DMS153 treated with DMSO at 0.1 percent for 48 hours (cell line): ENCODE data around the gene ARSB.
"Not testable (repeated sequence)": the region's sequence is repeated elsewhere in the genome, so short reads cannot be mapped to it uniquely, and the experiment has no call there.

Experiments
- DNase-seq: peaks from one replicate; lab custom pipeline; 2025; ENCODE audit not compliant: unreplicated experiment; lab: John Stamatoyannopoulos, UW

Gene ARSB

GRCh38 chr5:78958672-78959445 is 26.3 kb downstream of the ARSB start:
- DNase-seq: no peak

DNA sequence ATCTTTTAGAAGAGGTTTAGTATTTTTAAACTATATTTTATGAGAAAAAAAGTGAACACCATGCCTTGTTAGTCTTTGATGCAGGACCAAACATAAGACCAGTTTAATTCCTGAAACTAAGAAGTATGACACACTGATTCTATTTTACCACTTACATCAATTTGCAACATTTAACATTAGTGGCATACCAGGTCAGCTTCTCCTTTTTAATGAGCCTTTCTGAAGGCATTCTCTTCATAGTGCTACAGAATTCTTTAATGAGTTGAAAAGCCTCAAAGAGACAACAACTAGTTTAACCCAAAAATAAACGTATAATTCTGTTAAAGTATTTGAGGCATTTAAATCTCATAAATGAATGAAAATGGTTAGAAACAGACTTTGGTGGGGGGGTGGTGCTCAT is 28.2 kb downstream of the ARSB start:
- no peak for DNase-seq

GRCh38 chr5:78953092-78953800 is 31.9 kb downstream of the ARSB start:
- no peak for DNase-seq

DNA sequence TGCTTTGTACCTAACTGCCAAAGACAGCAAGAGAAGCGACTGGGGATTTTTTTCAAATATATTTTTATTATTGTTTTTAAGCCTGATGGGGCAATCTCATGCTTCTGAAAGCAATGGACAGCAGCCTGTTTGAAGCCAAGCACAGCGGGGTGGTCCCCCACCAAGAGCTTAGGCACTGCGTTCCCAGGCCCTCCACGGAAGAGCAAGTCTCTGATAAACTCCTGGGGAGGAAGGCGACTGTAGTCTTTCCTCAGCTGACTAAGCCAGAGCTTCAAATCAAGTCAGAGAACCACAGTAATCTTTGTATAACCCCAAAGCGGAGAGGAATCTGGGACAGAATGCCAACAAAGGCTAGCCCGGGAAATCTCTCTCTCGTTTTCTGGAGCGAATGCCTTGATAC is 54.4 kb downstream of the ARSB start:
- DNase-seq: no peak

- DNase-seq: no peak
These were observed 55.3 kb downstream of the ARSB start for GRCh38 chr5:78929833-78930232.

DNA sequence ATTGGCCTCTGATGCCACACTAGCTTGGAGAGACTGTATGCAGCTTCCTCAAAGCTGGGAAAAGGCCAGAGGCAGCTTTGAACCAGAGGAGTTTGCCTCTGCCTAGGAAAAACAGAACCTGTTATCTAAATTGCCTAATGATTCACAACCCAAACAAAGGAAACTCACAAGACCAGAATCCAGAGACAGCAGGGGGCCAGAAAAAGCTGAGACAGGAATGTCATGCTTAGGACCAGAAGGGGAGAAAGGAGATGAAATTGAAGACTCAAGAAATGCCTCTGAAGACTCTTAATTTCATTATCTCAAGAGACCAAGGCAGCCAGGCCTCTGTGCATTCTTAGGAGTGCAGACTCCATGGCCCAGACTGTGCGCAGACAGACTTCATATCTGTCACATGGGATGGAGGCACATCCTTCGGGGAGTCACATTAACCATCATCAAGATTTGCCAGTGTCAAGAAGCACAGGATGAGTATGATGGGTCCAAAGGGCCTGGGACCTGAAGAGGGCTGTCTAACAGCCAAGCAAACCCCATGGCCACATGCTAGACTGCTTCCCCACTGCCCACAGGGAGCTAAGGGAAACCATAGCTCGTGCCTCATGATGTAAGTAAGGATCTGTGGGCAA is 57.3 kb downstream of the ARSB start:
- no peak for DNase-seq

- DNase-seq: no peak
These were observed 58.9 kb downstream of the ARSB start for GRCh38 chr5:78926252-78926651.

- DNase-seq: no peak
These were observed 59.8 kb downstream of the ARSB start for GRCh38 chr5:78925129-78925876.

DNA sequence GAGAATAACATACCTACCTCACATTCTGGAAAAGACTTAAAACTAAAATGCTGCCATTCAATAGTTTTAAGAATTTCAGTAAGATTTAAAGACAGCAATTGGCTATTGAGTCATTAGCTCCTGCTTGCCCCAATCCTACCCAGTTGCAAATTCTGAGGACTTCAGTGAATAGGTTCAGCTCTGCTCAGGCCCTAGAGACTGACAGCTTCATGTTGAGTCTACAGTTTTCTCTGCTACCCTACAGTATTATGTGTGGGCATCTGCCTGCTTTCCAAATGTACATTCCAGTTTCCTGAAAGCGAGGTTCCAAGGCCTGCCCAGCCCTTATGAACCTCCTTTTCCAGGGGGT is 61.5 kb downstream of the ARSB start:
- DNase-seq: no peak

GRCh38 chr5:78922879-78923621 is 62.1 kb downstream of the ARSB start:
- no peak for DNase-seq

GRCh38 chr5:78920604-78921003 is 64.5 kb downstream of the ARSB start:
- DNase-seq: no peak

DNA sequence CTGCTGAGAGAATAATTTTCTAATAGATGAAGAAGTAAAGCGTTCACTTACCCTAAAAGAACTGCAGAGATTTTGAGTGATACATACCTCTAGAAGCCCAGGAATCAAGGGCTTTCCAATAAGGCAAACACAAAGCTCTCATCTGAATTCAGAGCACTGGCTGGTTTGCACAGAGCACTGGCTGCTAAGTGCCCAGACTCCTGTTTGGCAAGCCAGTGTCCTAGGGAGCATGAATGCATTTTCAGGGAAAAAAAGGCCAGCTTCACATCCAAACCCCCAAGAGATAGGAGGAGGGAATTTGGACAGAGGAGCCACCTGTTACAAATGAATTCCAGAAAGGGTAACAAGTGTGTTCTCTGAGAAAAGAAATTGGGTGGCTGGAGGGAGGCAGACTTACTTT is 65.3 kb downstream of the ARSB start:
- DNase-seq: no peak

- DNase-seq: no peak
These were observed 69.1 kb downstream of the ARSB start for GRCh38 chr5:78916044-78916443.

DNA sequence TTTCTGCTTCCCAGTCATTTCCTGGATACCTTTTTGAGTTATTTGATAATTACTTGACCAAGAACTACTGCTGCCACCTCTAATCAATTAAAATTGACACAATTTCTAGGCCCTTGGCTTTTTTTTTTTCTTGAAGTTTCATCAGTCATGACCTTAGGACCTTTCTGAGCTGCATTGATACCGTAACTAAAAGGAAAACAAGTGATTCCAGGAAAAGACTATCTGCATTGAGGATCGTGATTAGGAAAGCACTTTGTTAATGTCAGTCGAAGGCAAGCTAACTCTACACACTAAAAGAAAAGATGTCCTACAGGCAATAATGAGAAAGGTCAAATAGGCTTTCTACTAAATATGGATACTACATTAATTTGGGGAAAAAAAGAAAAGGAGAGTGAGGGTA is 69.9 kb downstream of the ARSB start:
- no peak for DNase-seq

DNA sequence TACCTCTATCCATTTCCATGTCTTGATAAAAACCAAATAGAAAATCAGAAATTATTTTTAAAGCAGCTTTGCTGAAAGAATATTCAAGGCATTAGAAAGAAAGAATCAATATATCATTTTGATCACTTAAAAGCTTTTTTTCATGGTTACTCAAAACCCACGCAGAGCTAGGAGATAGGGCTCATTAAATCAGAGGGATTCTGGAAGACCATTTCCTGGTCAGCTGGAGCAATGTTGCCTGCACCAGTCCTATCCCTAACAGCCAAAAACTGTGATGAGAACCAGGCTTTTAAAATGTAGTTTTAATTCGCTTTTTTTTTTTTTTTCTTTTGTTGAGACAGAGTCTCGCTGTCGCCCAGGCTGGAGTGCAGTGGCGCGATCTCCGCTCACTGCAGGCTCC is 72.3 kb downstream of the ARSB start:
- no peak for DNase-seq

DNA sequence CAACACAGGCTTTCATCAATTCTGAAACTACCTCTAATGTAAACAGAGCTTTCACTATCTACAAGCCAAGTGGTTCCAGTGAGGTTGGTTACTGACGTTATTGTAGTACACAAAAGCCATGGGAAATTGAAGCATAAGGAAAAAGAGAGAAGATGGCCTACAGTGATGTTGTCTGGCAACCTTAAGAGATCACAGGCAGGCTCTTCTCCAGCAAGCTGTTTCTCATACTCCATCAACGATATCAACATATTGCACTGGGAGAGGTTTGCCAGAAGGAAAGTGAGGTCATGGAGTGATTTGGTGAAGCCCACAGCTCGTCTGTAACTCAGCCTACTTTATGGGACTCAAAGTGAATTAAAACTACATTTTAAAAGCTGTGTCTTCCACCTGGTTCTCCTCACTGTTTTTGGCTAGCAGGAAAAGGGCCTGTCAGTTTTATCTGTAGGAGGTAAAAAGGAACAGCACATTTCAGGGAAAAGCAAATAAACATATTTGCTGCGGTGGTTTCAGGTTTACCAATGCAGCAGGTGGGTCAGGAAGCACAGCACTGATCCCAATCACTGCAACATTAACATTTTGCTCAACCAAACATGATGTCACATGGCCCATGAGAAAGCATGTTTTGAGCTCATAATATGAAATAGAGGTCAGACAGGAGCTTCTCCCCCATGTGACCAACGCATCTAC is 72.9 kb downstream of the ARSB start:
- no peak for DNase-seq

DNA sequence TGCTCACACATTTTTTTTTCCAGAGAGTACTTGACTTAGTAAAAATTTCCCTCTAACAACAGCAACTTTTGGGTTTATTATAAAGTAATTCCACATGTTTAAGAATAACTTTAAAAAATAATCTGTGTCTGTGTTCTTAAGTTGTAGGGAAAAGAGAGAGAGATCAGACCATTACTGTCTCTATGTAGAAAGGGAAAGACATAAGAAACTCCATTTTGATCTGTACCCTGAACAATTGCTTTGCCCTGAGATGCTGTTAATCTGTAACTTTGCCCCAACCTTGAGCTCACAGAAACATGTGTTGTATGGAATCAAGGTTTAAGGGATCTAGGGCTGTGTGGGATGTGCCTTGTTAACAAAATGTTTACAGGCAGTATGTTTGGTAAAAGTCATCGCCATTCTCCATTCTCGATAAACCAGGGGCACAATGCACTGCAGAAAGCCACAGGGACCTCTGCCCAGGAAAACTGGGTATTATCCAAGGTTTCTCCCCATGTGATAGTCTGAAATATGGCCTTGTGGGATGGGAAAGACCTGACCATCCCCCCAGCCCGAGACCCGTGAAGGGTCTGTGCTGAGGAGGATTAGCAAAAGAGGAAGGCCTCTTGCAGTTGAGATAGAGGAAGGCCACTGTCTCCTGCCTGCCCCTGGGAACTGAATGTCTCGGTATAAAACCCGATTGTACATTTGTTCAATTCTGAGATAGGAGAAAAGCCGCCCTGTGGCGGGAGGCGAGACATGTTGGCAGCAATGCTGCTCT is 75.7 kb downstream of the ARSB start:
- DNase-seq: not testable (repeated sequence)

- DNase-seq: peak; percentile 79
These were observed 76.7 kb downstream of the ARSB start for GRCh38 chr5:78908173-78909061.
